Mucosa of rectum (tissue), 2 donors: Measurements from ENCODE around the gene EXOSC2.
A peak's percentile ranks its signal among the peaks of the same experiment; 100 is the strongest.

Experiments used
- H3K27ac ChIP-seq, 2 donors: one replicate each; pipeline ENCODE4 v1.7.0; 2013; ENCODE audit warnings: inconsistent platforms in 2 of 2, low read depth in 2 of 2, low read length in 2 of 2
- H3K27me3 ChIP-seq, 2 donors: one replicate each; pipeline ENCODE4 v1.7.0; 2013; ENCODE audit warnings: low read length in 2 of 2; ENCODE audit not compliant: control insufficient read depth in 2 of 2, insufficient read depth in 2 of 2
- H3K36me3 ChIP-seq, 2 donors: one replicate each; pipeline ENCODE4 v1.7.0; 2013; ENCODE audit warnings: low read length in 2 of 2; ENCODE audit not compliant: control insufficient read depth in 2 of 2, insufficient read depth in 2 of 2
- H3K4me1 ChIP-seq, 2 donors: one replicate each; pipeline ENCODE4 v1.7.0; 2013; ENCODE audit warnings: low read length in 2 of 2, mild to moderate bottlenecking in 1 of 2; ENCODE audit not compliant: control insufficient read depth in 2 of 2, insufficient read depth in 2 of 2
- H3K4me3 ChIP-seq, 2 donors: one replicate each; pipeline ENCODE4 v1.7.0; 2013; ENCODE audit warnings: low read length in 2 of 2
- H3K9ac ChIP-seq, 2 donors: one replicate each; pipeline ENCODE4 v1.7.0; 2013; ENCODE audit warnings: low read length in 2 of 2, low read depth in 1 of 2, mild to moderate bottlenecking in 1 of 2
- H3K9me3 ChIP-seq, 2 donors: one replicate each; pipeline ENCODE4 v1.7.0; 2013; ENCODE audit warnings: low read length in 2 of 2; ENCODE audit not compliant: control insufficient read depth in 2 of 2
- donor health status: healthy.
- donor health status: Normal muscosa, but diverticular disease.

EXOSC2 gene, protein sequence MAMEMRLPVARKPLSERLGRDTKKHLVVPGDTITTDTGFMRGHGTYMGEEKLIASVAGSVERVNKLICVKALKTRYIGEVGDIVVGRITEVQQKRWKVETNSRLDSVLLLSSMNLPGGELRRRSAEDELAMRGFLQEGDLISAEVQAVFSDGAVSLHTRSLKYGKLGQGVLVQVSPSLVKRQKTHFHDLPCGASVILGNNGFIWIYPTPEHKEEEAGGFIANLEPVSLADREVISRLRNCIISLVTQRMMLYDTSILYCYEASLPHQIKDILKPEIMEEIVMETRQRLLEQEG

GRCh38 chr9:130693426-130694191 is at the start of gene EXOSC2:
TSS of gene EXOSC2 (plus strand) at chr9:130693780. CDS start at chr9:130693792, 12 bp downstream.
- Histone ChIP-seq H3K36me3 (peaks cover 25 to 28% of the 10 kb centered on the region in 2 donors), H3K27me3 (no peaks in the 10 kb centered on the region), H3K9me3 (no peaks in the 10 kb centered on the region), H3K27ac (peak within 1 kb of the TSS; percentile 18 to 52), H3K9ac (peak within 1 kb of the TSS; percentile 85 to 94), H3K4me1 (peaks cover 24 to 30% of the 10 kb centered on the region in 2 donors), H3K4me3 (peak within 1 kb of the TSS; percentile 99 to 100)

DNA sequence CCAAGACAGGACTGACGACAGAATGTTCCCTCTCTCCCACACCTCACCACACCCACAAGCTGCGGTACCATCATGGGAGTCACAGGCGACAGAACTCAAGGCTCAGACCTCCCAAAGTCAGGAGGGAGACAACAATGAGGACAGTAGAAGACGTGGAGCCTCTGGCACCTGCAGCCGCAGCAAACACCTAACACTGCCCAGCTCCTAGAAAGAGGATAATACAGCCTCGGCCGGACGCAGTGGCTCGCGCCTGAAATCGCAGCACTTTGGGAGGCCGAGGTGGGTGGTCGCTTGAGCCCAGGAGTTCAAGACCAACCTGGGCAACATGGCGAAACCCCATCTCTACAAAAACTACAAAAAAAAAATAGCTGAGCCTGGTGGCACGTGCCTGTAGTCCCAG is 42.4 kb upstream of the EXOSC2 start:
- H3K4me3 ChIP-seq = no peak overlapping the region
- H3K9ac ChIP-seq = no peak overlapping the region
- H3K27me3 ChIP-seq = peaks cover under 1 to 4% of the 10 kb centered on the region in 2 donors
- no peaks in the 10 kb centered on the region for H3K9me3 ChIP-seq
- no peak overlapping the region for H3K27ac ChIP-seq
- no peaks in the 10 kb centered on the region for H3K4me1 ChIP-seq
- H3K36me3 ChIP-seq = no peaks in the 10 kb centered on the region

DNA sequence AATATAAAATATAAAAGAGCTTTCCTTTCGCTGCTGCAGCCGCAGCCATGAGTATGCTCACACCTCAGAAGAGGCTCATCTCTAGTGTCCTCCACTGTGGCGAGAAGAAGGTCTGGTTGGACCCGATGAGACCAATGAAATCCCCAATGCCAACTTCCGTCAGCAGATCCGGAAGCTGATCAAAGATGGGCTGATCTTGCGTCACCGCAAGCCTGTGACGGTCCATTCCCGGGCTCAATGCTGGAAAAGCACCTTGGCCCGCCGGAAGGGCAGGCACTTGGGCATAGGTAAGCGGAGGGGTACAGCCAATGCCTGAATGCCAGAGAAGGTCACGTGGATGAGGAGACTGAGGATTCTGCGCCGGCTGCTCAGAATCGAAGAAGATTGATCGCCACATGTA is 41.8 kb upstream of the EXOSC2 start:
- Histone ChIP-seq H3K4me3 (no peak overlapping the region), H3K9ac (no peak overlapping the region), H3K27ac (no peak overlapping the region), H3K9me3 (no peaks in the 10 kb centered on the region), H3K4me1 (no peaks in the 10 kb centered on the region), H3K36me3 (no peaks in the 10 kb centered on the region), H3K27me3 (peaks cover 6 to 9% of the 10 kb centered on the region in 2 donors)

DNA sequence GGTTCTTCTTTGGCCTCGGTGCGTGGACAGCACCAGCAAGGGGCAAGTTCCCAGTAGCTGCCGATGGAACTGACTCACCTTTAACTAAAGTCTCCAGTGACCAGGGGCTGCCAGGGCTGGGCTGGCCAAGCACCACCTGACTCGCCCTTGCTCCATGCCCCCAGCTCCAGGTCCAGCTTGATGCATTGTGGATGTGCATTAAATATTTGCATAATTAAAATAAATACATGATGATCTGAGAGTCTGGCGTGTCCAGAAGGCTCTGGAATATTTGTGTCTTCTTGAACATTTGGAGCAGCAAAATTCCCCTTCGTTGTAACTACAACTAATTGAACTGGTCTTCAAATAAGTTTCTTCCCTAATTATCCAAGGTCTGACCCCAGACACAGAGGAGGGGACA is 38.7 kb upstream of the EXOSC2 start:
- Histone ChIP-seq H3K27ac (no peak overlapping the region), H3K27me3 (peaks cover 28 to 29% of the 10 kb centered on the region in 2 donors), H3K9ac (no peak overlapping the region), H3K36me3 (no peaks in the 10 kb centered on the region), H3K4me3 (no peak overlapping the region), H3K9me3 (no peaks in the 10 kb centered on the region), H3K4me1 (no peaks in the 10 kb centered on the region)

DNA sequence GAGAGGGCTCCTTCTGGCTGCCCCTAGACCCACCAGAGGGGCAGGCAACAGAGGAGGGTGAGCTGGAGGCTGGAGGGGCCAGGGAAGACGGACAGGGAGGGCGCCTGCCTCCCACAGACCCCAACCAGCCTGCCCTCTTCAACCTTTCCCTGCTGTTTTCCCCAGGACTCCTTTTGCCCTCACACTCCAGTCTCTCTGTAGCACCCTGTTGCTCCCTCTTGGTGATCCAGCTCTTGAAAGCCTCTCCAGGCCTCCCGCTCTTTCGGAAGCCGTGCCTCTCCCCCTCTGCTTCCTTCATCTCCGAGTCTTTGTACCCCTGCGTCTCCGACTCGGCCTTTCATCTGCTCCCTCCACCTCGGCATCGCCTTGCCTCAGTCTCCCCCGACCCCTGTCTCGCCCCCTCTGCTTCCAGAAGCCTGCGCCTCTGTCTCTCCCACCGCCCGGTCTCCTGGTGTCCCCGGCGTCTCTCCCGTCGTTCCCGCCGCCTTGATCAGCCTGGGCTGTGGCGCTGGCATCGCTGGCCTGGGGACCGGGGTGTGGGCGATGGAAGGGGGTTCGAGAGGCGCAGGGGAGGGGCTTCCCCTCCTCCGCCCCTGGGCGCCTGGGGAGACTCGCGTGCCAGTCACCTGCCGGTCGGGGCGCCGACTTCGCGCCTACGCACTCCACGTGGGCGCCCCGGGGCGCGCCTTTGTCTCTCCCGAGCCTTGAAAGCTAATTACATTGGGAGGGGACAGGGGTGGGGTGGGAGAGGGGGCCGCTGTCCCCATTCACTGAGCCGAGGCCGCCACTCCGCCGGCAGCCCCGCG is 34.5 kb upstream of the EXOSC2 start:
- Histone ChIP-seq H3K36me3 (no peaks in the 10 kb centered on the region), H3K4me1 (peaks cover 7 to 8% of the 10 kb centered on the region in 2 donors), H3K27ac (no peak overlapping the region)

DNA sequence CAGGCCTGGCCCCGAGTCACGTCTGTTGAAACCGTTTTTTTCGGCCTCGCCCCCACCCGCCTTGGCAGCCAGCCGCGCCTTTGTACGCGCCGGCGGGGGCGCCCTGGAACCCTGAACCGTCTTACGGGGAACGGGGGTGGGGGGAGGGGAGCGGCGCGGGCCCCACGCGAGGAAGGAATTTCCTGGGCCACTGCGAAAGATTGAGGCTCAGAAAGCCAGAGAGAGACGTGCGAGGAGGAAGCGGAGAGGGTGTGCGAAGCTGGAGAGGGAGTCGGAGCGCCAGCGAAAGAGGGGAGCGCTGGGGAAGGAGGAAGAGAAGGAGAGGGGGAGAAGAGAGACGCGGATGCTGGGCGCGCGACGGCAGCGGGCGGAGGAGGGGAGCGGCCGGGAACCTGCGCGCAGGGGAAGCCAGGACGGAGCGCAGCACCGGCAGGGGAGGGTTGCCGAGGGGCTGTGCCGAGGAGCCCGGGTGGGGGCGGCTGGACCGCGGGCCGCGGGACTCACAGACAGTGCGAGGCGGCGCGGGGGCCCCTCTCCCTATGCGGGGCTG is 33.8 kb upstream of the EXOSC2 start:
- Histone ChIP-seq H3K9ac (no peak overlapping the region), H3K4me3 (no peak overlapping the region), H3K36me3 (no peaks in the 10 kb centered on the region), H3K9me3 (no peaks in the 10 kb centered on the region), H3K27ac (no peak overlapping the region), H3K27me3 (peaks cover 52 to 60% of the 10 kb centered on the region in 2 donors), H3K4me1 (peaks cover 7 to 8% of the 10 kb centered on the region in 2 donors)

More for the DNA sequence above, 34.5 kb upstream of the EXOSC2 start:
- Histone ChIP-seq H3K27me3 (peaks cover 50 to 55% of the 10 kb centered on the region in 2 donors), H3K9ac (no peak overlapping the region), H3K9me3 (no peaks in the 10 kb centered on the region), H3K4me3 (no peak overlapping the region)

DNA sequence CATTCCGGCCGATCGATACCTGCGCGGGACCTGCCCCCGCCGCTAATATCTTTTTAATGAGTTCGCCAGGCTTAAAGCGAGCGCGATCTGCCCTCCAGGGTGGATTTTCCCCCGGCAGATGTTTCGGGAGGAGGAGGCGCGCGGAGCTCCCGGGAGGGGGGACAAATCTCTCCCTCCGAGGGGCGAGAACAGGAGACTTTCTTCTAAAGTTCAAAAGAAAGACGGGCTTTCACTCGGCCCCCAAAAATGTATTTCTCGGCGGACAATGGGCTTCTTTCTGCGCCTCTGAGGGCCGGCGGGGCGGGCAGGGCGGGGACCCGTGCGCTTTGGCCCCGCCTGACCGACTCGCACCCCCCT is 33.3 kb upstream of the EXOSC2 start:
- no peak overlapping the region for H3K9ac ChIP-seq
- no peak overlapping the region for H3K27ac ChIP-seq
- no peak overlapping the region for H3K4me3 ChIP-seq
- H3K4me1 ChIP-seq = peaks cover 7 to 8% of the 10 kb centered on the region in 2 donors
- H3K9me3 ChIP-seq = no peaks in the 10 kb centered on the region
- no peaks in the 10 kb centered on the region for H3K36me3 ChIP-seq
- H3K27me3 ChIP-seq = peaks cover 53 to 62% of the 10 kb centered on the region in 2 donors

DNA sequence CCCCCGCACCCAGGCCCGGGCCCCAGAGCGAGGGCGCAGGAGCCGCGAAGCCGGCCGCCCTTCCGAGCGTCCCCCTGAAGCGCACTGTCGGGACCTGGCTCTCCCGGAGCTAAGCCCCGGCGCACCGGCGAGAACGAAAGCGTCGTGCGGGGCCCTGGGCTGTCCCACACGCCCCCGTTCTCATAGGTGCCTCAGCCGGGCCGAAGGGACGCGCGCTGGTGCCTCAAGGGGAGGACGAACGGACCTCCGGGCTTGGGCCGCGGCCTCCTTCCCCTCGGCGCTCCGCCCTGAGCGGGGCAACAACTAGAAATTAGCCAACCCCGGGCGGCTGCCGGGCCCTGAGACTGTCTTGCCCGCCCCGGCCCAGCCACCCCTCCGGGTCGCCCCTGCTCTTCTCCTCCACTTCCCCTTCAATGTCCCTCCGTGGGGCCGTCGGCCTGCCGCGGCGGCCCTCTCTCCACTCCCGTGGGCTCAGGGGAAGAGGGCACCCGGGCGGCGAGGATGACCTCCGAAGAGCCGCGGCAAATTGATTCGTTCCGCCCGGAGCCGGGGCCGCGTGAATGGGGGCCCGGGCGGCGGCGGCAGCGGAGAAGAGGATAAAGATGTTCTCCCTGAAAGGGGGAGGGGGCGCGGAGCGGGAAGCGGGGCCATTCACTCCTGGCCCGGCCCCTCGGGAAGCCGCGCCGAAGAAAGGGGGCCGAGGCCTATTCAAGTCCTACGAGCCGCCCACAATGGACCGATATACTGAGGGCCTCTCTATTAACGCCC is 32.7 kb upstream of the EXOSC2 start:
- H3K9me3 ChIP-seq = no peaks in the 10 kb centered on the region
- no peak overlapping the region for H3K27ac ChIP-seq
- H3K27me3 ChIP-seq = peaks cover 57 to 66% of the 10 kb centered on the region in 2 donors
- no peaks in the 10 kb centered on the region for H3K36me3 ChIP-seq
- H3K4me1 ChIP-seq = peaks cover 7 to 8% of the 10 kb centered on the region in 2 donors
- no peak overlapping the region for H3K4me3 ChIP-seq
- H3K9ac ChIP-seq = no peak overlapping the region

GRCh38 chr9:130661451-130662098 is 32.0 kb upstream of the EXOSC2 start:
- no peaks in the 10 kb centered on the region for H3K36me3 ChIP-seq
- no peak overlapping the region for H3K9ac ChIP-seq
- H3K4me1 ChIP-seq = peaks cover 7 to 8% of the 10 kb centered on the region in 2 donors
- H3K27ac ChIP-seq = no peak overlapping the region
- no peak overlapping the region for H3K4me3 ChIP-seq
- H3K9me3 ChIP-seq = no peaks in the 10 kb centered on the region
- H3K27me3 ChIP-seq = peaks cover 57 to 66% of the 10 kb centered on the region in 2 donors
